Thyroid gland (tissue), 4 donors: ENCODE measurements around the gene KCNAB1. TPM values are rescaled to one million over a fixed set of nuclear protein-coding genes. Genes with fewer than 3 reads are reported as not detected.

Source experiments
- DNase-seq, 2 donors: peaks; one replicate each; pipeline ENCODE4 v3.0.0-alpha.2; 2019
- H3K27ac ChIP-seq, 3 donors: fragments of 200-600 bp; sonication (generic); 1 replicate in 2 of 3; 2 replicates in 1 of 3; pipeline ENCODE4 v1.5.1; 2016 to 2019; ENCODE audit warnings: mild to moderate bottlenecking in 1 of 3, moderate library complexity in 1 of 3
- H3K27me3 ChIP-seq: fragments of 200-600 bp; sonication (generic); one replicate; pipeline ENCODE4 v1.5.1; 2019
- H3K36me3 ChIP-seq, 2 donors: fragments of 200-600 bp; sonication (generic); one replicate each; pipeline ENCODE4 v1.5.1; 2016 to 2019
- H3K4me1 ChIP-seq, 2 donors: fragments of 200-600 bp; sonication (generic); one replicate each; pipeline ENCODE4 v1.5.1; 2017 to 2019
- H3K4me3 ChIP-seq, 3 donors: fragments of 200-600 bp; sonication (generic); replicated peaks in 1 of 3; 1 replicate in 2 of 3; 2 replicates in 1 of 3; pipeline ENCODE4 v1.5.1; 2016; ENCODE audit warnings: mild to moderate bottlenecking in 1 of 3
- H3K9me3 ChIP-seq: fragments of 200-600 bp; sonication (generic); one replicate; pipeline ENCODE4 v1.5.1; 2017
- POLR2A ChIP-seq, 2 donors: fragments of 450-650 bp; IDR thresholded peaks; one replicate each; pipeline ENCODE4 v1.6.1; 2017; ENCODE audit warnings: antibody characterized with exemption in 2 of 2, mild to moderate bottlenecking in 2 of 2, moderate library complexity in 1 of 2
- WGBS, 2 donors: methylation state at CpG; one replicate each; pipeline ENCODE4 v1.1.5; 2017; 5-methylcytosine and 5-hydroxymethylcytosine counted together
- intact Hi-C: fragments of 100-400 bp; cut with DNase I; formaldehyde crosslinking; loops from one replicate; pipeline ENCODE4 v1.15.1; 2023
- total RNA-seq, 4 donors: library from RNA; depleted of rRNA; stranded (reverse); fragments of >200 nt; gene quantifications; one replicate each; pipeline ENCODE4 v1.2.3, GENCODE V29; 2016
- TF ChIP-seq, protein P1 (sequence below), 6 experiments: fragments of 200-600 bp in 3 of 6; fragments of 450-650 bp in 3 of 6; sonication (generic) in 3 of 6; IDR thresholded peaks; one replicate each; pipeline ENCODE4 v1.5.1; 2016 to 2019; ENCODE audit warnings: antibody characterized with exemption in 6 of 6, mild to moderate bottlenecking in 2 of 6, inconsistent platforms in 1 of 6, moderate library complexity in 1 of 6

KCNAB1 gene
- total RNA-seq, 4 donors from 2014 or later: 19.3 to 26.1 (median 22.9) TPM

DNA sequence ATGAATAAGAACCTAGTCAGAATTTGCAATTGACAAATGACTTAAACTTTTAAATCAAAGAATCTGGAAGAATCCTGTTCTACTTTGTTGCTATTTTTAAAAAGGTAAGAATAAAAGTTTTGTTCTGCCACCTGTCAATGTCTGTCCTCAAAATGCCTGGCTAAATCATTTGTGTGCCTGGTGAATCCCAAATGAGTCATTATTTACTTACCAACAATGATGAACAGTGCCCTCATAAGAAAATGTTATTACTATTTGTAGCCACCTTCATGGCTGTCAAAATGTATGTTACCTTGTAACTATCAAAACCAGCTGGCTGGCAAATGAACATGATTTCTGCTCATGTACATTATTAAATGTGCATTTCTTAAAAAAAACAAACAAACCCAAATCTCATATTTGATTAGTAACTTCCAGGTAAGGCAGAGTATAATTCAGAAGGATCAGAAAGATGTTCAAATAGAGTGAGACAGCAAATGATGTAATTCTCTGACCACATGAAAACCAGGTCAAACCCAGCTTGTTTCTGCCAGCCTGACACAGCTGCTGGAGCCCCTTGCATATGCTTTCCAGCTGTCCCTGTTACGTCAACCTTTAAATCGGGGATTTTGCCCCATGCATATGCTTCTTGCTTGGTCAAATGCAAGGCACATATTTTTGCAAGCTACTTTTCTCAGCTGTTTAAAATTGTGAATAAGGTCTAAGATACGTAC is 296.6 kb downstream of the KCNAB1 start:
- no peak for DNase-seq
- H3K9me3 ChIP-seq: no peaks in the 10 kb centered on the region
- H3K4me1 ChIP-seq: peaks cover 18 to 37% of the 10 kb centered on the region in 2 donors
- WGBS, 2 donors: 90 to 91% methylated on average over 3 of the region's 3 CpGs
- H3K4me3 ChIP-seq: no peak overlapping the region
- TF ChIP-seq, protein P1, sequence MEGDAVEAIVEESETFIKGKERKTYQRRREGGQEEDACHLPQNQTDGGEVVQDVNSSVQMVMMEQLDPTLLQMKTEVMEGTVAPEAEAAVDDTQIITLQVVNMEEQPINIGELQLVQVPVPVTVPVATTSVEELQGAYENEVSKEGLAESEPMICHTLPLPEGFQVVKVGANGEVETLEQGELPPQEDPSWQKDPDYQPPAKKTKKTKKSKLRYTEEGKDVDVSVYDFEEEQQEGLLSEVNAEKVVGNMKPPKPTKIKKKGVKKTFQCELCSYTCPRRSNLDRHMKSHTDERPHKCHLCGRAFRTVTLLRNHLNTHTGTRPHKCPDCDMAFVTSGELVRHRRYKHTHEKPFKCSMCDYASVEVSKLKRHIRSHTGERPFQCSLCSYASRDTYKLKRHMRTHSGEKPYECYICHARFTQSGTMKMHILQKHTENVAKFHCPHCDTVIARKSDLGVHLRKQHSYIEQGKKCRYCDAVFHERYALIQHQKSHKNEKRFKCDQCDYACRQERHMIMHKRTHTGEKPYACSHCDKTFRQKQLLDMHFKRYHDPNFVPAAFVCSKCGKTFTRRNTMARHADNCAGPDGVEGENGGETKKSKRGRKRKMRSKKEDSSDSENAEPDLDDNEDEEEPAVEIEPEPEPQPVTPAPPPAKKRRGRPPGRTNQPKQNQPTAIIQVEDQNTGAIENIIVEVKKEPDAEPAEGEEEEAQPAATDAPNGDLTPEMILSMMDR (IDR thresholded peaks at IDR 0.05): no peak
- no peak for TF ChIP-seq POLR2A (IDR thresholded peaks at IDR 0.05)
- no peaks in the 10 kb centered on the region for H3K36me3 ChIP-seq
- H3K27ac ChIP-seq: peak overlapping the region; percentile 64 to 73 (median 65)
- intact Hi-C loops: no loop called here
- H3K27me3 ChIP-seq: no peaks in the 10 kb centered on the region

DNA sequence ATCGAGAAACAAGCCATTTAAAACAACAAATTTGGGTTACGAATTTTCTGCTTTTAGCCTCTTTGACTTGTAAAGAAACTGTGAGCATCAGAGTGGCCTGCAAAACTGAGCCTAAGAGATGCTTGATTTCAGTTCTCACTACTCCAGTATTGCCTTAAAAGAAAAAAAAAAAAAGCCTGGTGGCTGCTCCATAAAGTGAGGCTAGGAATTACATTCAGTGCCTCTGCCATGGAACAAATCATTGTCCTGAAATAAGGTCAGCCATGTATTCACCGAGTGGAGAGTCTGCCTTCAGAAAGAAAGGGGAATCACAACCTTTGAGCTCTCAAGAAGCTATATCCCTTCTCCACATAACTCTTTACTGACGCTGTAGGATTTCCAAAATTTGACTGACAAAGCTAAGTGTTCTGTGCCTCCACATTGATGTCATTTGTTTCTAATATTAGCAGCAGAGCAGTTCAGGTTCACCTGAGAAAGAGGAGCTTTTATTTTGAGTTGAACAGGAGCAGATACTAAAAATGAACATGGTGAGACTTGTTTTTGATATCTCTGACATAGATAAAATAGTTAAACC is 297.3 kb downstream of the KCNAB1 start:
- Histone ChIP-seq H3K9me3 (no peaks in the 10 kb centered on the region), H3K4me3 (no peak overlapping the region), H3K27me3 (no peaks in the 10 kb centered on the region), H3K4me1 (peaks cover 17 to 34% of the 10 kb centered on the region in 2 donors), H3K36me3 (no peaks in the 10 kb centered on the region), H3K27ac (peak overlapping the region; percentile 64 to 73 (median 65))
- intact Hi-C loops: no loop called here
- 60 to 67% methylated on average over 4 of the region's 4 CpGs for WGBS, 2 donors
- no peak for DNase-seq
- TF ChIP-seq POLR2A (IDR thresholded peaks at IDR 0.05): peak in 1 of 2 donors; percentile 24
- TF ChIP-seq, protein P1 (IDR thresholded peaks at IDR 0.05): no peak

DNA sequence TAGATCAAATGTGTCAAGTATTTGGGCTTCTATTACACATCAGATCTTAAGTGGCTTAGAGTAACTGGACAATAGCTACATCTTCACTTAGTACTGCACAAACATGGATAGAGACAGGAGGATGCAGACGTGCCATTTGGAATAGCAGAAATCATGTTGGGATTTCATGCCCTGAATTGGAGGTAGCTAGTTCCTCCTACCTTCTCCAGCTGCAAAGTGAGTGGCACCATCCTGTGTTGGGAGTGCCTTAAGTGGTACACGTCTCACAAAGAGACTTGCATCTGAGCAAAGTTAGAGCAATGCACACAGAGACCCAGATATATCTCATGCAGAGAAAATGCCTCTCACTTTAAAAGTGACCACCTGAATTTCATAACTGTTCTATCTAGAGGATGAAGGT is 298.1 kb downstream of the KCNAB1 start:
- Histone ChIP-seq H3K27me3 (no peaks in the 10 kb centered on the region), H3K4me3 (no peak overlapping the region), H3K27ac (peak overlapping the region in 2 of 3 donors; percentile 65 to 73), H3K9me3 (no peaks in the 10 kb centered on the region), H3K36me3 (no peaks in the 10 kb centered on the region), H3K4me1 (peaks cover 13 to 34% of the 10 kb centered on the region in 2 donors)
- intact Hi-C loops: no loop called here
- 71 to 83% methylated on average over 2 of the region's 2 CpGs for WGBS, 2 donors
- no peak for DNase-seq
- no peak for TF ChIP-seq POLR2A (IDR thresholded peaks at IDR 0.05)
- TF ChIP-seq, protein P1 (IDR thresholded peaks at IDR 0.05): no peak

DNA sequence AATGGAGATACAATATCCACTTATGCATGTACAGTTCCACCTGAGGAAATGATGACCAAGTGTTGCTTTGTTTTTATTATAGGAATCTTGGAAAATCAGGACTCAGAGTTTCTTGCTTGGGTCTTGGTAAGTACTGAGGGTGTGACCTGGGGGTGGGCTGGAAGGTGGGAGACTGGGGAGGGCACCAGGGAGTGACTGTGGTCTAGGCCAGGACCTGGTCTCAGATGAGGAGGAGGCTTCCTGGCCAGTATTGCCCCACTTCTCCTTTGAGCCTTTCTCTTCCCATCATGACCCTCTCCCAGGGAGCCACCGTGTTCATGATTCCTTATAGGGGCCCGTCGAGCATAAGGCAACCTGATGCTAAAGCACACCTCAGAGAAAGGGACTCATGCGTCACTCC is 301.2 kb downstream of the KCNAB1 start:
- Histone ChIP-seq H3K36me3 (no peaks in the 10 kb centered on the region), H3K27me3 (no peaks in the 10 kb centered on the region), H3K9me3 (no peaks in the 10 kb centered on the region), H3K4me1 (peaks cover 38 to 50% of the 10 kb centered on the region in 2 donors), H3K27ac (peak overlapping the region in 2 of 3 donors; percentile 21 to 93), H3K4me3 (no peak overlapping the region)
- WGBS, 2 donors: 95 to 96% methylated on average over 4 of the region's 4 CpGs
- no peak for TF ChIP-seq POLR2A (IDR thresholded peaks at IDR 0.05)
- intact Hi-C loops: no loop called here
- no peak for DNase-seq

DNA sequence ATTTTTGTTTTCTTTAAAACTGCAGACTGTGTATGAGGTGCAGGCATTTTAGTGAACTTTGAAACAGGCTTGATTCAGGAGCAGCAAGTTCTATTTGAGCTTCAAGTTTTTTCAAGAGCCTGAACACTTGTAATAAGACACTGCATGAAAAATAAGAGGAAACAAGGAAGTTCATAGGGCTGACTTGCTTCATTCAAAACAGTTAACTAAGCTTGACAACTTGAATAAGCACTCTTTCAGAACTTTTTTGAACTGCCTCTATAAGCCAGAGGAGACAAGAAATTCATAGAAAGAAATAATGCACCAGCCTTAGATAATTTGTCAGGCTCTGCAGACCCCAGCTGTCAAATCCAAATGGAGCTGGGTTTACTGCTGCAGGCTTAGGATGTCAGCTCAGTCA is 304.4 kb downstream of the KCNAB1 start:
- no peaks in the 10 kb centered on the region for H3K27me3 ChIP-seq
- H3K9me3 ChIP-seq: no peaks in the 10 kb centered on the region
- H3K27ac ChIP-seq: peak overlapping the region; percentile 81 to 93 (median 90)
- peak in 1 of 2 donors; percentile 24 for DNase-seq
- H3K4me3 ChIP-seq: no peak overlapping the region
- H3K4me1 ChIP-seq: peaks cover 28 to 40% of the 10 kb centered on the region in 2 donors
- TF ChIP-seq, protein P1 (IDR thresholded peaks at IDR 0.05): no peak
- no peak for TF ChIP-seq POLR2A (IDR thresholded peaks at IDR 0.05)
- intact Hi-C loops: no loop called here
- H3K36me3 ChIP-seq: no peaks in the 10 kb centered on the region
